Superior temporal gyrus (tissue), 1 donor: ENCODE measurements around the gene SLC7A6.

Experiments
- DNase-seq: peaks from one replicate; pipeline ENCODE4 v3.0.0-alpha.2; 2016; ENCODE audit errors: extremely low spot score

SLC7A6 gene

DNA sequence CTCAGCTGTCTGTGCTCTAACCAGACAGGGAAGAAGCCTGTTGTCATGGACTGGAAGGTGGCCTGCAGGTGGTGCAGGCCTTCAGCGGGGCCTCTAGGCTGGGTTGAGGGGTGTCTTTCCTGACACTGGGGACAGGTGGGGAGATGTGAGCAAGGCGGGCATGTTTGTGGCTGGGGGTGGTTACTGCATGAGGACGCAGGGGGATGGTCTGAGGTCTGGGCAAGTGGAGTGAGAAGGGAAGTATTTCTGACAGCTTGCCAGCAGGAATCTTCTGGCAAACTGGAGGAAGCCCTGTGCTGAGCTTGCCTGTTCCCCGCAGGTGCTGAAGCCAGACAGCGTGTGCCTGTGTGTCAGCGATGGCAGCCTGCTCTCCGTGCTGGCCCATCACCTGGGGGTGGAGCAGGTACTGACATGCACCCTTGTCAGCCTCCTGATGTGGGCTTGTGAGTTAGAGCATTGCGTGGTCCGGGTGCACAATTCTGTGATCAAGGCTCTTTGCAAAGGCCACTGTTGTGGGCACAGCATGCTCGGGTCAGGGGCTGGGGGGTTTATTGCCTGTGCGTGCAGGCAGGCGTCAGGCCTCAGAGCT is 82.7 kb downstream of the SLC7A6 start:
- DNase-seq = no peak

- no peak for DNase-seq
Observed at GRCh38 chr16:68347605-68348004, 83.3 kb downstream of the SLC7A6 start.

DNA sequence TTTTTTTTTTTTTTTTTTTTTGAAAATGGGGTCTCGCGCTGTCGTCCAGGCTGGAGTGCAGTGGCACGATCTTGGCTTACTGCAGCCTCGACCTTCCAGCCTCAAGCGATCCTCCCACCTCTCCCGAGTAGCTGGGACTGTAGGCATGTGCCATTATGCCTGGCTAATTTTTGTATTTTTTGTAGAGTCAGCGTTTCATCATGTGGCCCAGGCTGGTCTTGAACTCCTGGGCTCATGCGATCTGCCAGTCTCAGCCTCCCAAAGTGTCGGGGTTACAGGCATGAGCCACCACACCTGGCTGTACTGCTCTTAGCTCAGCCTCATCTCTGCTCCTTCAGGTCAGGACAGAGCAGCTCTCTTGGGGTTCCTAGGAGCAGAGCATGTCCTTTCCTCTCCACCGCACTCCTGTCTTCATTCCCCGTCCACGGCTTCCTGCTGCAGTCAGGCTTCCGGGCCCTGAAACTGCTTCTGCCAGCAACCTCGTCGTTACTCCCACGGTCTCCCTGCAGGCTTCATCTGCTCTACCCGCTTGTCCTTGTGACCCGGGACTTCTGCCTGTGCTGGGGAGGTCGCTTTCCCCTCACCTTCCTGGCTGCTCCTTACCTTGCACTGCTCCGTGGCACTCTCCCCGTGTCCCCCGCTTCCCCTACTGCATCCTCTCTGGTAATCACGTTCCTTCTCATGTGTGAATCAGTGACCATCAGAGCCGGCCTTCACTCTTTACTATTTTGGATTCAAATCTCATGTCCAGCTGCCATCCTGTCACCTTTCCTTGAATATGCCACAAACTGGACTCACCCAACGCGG is 84.5 kb downstream of the SLC7A6 start:
- no peak for DNase-seq

DNA sequence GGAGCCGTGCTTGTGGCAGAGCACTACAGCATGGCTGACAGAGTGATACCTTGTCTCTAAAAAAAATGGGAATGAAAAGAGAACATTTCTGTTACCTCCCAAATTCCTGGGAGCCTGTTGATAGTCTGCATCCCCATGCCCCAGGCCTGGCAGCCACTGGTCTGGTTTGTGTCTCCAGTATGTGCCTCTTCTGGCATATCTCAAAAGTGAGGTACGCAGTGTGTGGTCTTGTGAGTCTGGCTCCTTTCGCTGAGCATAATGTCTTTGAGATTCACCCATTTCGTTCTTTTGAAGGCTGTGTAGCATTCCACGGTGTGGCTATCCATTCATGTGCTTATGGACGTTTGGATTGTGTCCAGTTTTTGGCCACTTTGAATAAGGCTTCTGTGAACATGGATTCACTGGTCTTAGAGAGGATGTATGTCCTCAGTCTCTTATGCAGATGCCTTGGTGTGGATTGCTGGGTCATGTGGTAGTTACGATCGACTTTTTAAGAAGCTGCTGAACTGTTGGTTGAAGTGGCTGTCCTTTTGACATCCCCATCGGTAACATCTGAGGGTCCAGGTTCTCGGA is 85.6 kb downstream of the SLC7A6 start:
- no peak for DNase-seq

GRCh38 chr16:68350813-68351350 is 86.6 kb downstream of the SLC7A6 start:
- DNase-seq = no peak
